Gastrocnemius medialis (tissue), 4 donors: Measurements from ENCODE around the gene MMP24OS.

Experiments used
- CTCF ChIP-seq, 5 experiments: fragments of 450-650 bp in 3 of 5; fragments of 200-600 bp in 2 of 5; sonication (generic) in 2 of 5; IDR thresholded peaks in 4 of 5; conservative IDR thresholded peaks in 1 of 5; 1 replicate in 4 of 5; 2 replicates in 1 of 5; pipeline ENCODE4 v1.5.1; 2016 to 2019; ENCODE audit warnings: antibody characterized with exemption in 5 of 5, mild to moderate bottlenecking in 3 of 5, moderate library complexity in 3 of 5
- POLR2A ChIP-seq, 2 donors: fragments of 450-650 bp; IDR thresholded peaks; one replicate each; pipeline ENCODE4 v1.6.1; 2017; ENCODE audit warnings: antibody characterized with exemption in 2 of 2, mild to moderate bottlenecking in 2 of 2, moderate library complexity in 2 of 2

- TF ChIP-seq CTCF (IDR thresholded peaks at IDR 0.05 in 4 of 5, conservative IDR thresholded peaks at IDR 0.05 in 1 of 5) (no peak), POLR2A (IDR thresholded peaks at IDR 0.05) (no peak)
These were observed 17.1 kb upstream of the MMP24OS start for GRCh38 chr20:35295058-35295457.
